Chondrocyte (in vitro differentiated cells): Measurements from ENCODE around the gene KATNB1. TPM values are rescaled to one million over a fixed set of nuclear protein-coding genes. Genes with fewer than 3 reads are reported as not detected.

ENCODE experiments used
- DNase-seq: peaks from one replicate; pipeline ENCODE4 v3.0.0; 2021; ENCODE audit warnings: mixed read lengths, low spot score
- H3K27ac Mint-ChIP-seq: one replicate; pipeline ENCODE4 v1.8.0; 2021; ENCODE audit warnings: mild to moderate bottlenecking, moderate library complexity, mixed read lengths; ENCODE audit not compliant: unreplicated experiment
- H3K27me3 Mint-ChIP-seq: 2 replicates; pipeline ENCODE4 v1.8.0; 2021; ENCODE audit warnings: low read depth, mixed read lengths
- H3K36me3 Mint-ChIP-seq: 2 replicates; pipeline ENCODE4 v1.8.0; 2021; ENCODE audit warnings: low read depth, mixed read lengths
- H3K4me1 Mint-ChIP-seq: 2 replicates; pipeline ENCODE4 v1.8.0; 2021; ENCODE audit warnings: low read depth, mild to moderate bottlenecking, mixed read lengths
- H3K4me3 Mint-ChIP-seq: one replicate; pipeline ENCODE4 v1.8.0; 2021; ENCODE audit warnings: mild to moderate bottlenecking, moderate library complexity, mixed read lengths; ENCODE audit not compliant: unreplicated experiment
- H3K9me3 Mint-ChIP-seq: 2 replicates; pipeline ENCODE4 v1.8.0; 2021; ENCODE audit warnings: low read depth, mixed read lengths
- total RNA-seq: library from RNA; stranded (reverse); gene quantifications from 3 replicates; pipeline ENCODE4 v1.2.1, GENCODE V29; 2021
- TF ChIP-seq, protein P1 (sequence below): fragments of 200-600 bp; sonication (generic); IDR thresholded peaks from 2 replicates; pipeline ENCODE4 v1.5.0; 2021; ENCODE audit warnings: antibody characterized with exemption, mild to moderate bottlenecking, moderate library complexity

KATNB1 gene
- total RNA-seq, 1 donor from 2014 or later = 14.0 TPM

DNA sequence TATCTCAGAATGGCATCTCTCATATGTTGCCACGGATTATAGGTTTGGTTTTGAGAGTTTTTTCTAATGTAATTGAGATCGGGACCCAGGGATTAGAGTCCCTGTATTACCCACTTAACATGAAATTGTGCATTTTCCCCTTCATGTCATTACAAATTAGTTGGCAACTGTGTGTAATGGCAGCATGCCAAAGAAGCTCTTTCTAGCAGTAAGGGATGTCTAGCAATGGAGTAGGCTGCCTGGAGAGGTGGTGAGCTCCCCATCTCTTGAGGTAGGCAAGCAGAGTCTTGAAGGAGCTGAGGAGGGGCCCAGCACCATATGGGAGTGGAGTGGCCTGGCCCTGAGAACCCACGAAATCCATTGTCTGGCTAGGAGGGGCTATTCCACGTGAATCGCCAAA is 10.0 kb upstream of the KATNB1 start:
- TF ChIP-seq, protein P1, sequence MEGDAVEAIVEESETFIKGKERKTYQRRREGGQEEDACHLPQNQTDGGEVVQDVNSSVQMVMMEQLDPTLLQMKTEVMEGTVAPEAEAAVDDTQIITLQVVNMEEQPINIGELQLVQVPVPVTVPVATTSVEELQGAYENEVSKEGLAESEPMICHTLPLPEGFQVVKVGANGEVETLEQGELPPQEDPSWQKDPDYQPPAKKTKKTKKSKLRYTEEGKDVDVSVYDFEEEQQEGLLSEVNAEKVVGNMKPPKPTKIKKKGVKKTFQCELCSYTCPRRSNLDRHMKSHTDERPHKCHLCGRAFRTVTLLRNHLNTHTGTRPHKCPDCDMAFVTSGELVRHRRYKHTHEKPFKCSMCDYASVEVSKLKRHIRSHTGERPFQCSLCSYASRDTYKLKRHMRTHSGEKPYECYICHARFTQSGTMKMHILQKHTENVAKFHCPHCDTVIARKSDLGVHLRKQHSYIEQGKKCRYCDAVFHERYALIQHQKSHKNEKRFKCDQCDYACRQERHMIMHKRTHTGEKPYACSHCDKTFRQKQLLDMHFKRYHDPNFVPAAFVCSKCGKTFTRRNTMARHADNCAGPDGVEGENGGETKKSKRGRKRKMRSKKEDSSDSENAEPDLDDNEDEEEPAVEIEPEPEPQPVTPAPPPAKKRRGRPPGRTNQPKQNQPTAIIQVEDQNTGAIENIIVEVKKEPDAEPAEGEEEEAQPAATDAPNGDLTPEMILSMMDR = no peak
- no peaks in the 10 kb centered on the region for H3K9me3 Mint-ChIP-seq
- no peak overlapping the region for H3K4me3 Mint-ChIP-seq
- no peak for DNase-seq
- no peaks in the 10 kb centered on the region for H3K36me3 Mint-ChIP-seq
- H3K27me3 Mint-ChIP-seq = no peaks in the 10 kb centered on the region
- H3K4me1 Mint-ChIP-seq = no peaks in the 10 kb centered on the region
- H3K27ac Mint-ChIP-seq = no peak overlapping the region

DNA sequence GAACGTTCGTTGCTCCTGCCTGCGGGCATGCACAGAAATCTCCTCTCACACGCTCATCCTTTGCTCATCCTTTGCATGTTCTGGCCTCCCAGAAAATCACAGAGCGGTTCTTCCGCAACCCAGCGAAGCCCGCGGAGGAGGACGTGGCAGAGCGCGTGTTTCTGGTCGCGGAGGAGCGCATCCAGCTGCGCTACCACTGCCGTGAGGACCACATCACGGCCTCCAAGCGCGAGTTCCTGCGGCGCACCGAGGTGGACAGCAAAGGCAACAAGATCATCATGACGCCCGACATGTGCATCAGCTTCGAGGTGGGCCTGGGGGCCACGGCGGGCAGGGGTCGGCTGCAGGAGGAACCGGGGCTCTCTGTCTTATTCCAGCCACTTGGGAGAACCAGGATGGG is 9.6 kb upstream of the KATNB1 start:
- Mint-ChIP-seq H3K36me3 (no peaks in the 10 kb centered on the region), H3K27ac (no peak overlapping the region), H3K9me3 (no peaks in the 10 kb centered on the region), H3K27me3 (no peaks in the 10 kb centered on the region), H3K4me3 (no peak overlapping the region), H3K4me1 (no peaks in the 10 kb centered on the region)
- DNase-seq = peak; percentile 76
- TF ChIP-seq, protein P1 = no peak

DNA sequence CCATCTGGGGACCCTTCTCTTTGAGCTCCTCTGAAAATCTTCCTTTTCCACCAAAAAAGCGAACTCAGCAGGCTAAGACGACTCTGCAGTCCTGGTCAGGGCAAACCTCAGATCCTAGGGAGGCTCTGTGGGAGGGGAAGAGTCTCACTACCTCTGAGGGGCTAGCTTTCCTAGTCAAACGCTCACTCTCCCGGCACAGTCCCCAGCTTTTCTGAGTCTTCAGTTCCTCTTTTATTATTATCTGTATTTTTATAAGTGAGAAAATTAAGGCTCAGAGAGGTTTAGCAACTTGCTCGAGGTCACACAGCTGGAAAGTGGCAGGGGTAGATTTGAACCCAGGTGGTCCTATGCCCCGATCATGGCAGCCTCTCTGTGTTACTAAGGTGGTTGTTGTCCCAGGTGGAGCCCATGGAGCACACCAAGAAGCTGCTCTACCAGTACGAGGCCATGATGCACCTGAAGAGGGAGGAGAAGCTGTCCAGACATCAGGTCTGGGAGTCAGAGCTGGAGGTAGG is 9.1 kb upstream of the KATNB1 start:
- Mint-ChIP-seq H3K9me3 (no peaks in the 10 kb centered on the region), H3K36me3 (no peaks in the 10 kb centered on the region), H3K4me3 (no peak overlapping the region), H3K27me3 (no peaks in the 10 kb centered on the region), H3K4me1 (no peaks in the 10 kb centered on the region), H3K27ac (no peak overlapping the region)
- peak; percentile 28 for DNase-seq
- TF ChIP-seq, protein P1 = no peak

DNA sequence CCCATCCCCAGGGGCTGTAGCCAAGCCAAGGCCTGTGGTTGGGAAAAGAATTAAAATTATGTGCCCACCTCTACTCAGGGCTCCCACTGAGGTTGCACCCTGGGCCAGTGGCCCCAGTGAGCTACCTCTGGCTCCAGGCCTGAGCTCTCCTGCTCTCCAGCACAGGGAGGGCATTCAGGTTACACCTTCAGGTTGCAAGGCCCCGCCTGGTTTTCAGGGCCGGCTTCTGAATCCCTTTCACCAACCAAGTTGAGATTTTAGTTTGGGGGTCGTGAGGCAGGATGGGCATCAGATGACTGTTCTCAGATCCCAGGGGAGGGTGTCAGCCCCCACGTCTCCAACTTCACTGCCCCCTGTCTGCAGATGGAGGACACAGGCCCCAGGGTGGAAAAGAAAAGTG is 8.0 kb upstream of the KATNB1 start:
- no peaks in the 10 kb centered on the region for H3K9me3 Mint-ChIP-seq
- no peaks in the 10 kb centered on the region for H3K4me1 Mint-ChIP-seq
- peak; percentile 61 for DNase-seq
- H3K36me3 Mint-ChIP-seq = no peaks in the 10 kb centered on the region
- no peak overlapping the region for H3K4me3 Mint-ChIP-seq
- TF ChIP-seq, protein P1 = peak; percentile 26
- H3K27ac Mint-ChIP-seq = no peak overlapping the region
- H3K27me3 Mint-ChIP-seq = no peaks in the 10 kb centered on the region

DNA sequence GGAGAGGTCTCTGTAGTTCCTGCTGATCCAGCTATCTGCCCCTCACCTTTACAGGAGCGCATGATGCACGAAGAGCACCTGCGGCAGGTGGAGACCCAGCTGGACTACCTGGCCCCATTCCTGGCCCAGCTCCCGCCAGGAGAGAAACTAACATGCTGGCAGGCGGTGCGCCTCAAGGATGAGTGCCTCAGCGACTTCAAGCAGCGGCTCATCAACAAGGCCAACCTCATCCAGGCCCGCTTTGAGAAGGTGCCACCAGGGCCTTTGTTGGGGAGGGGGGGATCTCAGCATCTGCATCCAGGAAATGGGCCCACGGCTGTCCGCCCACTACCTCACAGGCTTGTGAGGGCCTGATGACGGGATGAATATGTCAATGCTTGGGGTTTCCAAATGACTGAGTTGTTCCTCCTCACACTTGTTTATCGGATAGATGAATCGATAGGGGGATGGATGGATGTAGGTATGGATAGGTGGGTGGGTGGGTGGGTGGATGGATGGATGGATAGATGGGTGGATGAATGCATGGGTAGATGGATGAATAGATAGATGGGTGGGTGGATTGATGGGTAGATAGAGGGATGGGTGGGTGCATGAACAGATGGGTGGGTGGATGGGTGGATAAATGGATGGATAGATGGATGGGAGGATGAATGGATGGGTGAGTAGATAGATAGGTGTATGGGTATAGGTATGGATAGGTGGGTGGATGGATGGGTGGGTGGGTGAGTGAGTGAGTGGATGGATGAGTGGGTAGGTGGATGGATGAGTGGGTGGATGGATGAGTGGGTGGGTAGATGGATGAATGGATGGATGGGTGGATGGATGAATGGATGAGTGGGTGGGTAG is 7.0 kb upstream of the KATNB1 start:
- Mint-ChIP-seq H3K4me1 (no peaks in the 10 kb centered on the region), H3K27me3 (no peaks in the 10 kb centered on the region), H3K27ac (no peak overlapping the region), H3K4me3 (no peak overlapping the region), H3K9me3 (peaks cover 4% of the 10 kb centered on the region), H3K36me3 (no peaks in the 10 kb centered on the region)
- peak; percentile 73 for DNase-seq
- TF ChIP-seq, protein P1 = no peak
